HFF-Myc (cell line): ENCODE measurements around the gene DAP3.
"Not testable (repeated sequence)": the region's sequence is repeated elsewhere in the genome, so short reads cannot be mapped to it uniquely, and the experiment has no call there.

Experiments used
- DNase-seq: peaks from one replicate; pipeline ENCODE4 v3.0.0-alpha.2; 2011; ENCODE audit warnings: low read depth; ENCODE audit errors: extremely low read depth
- H3K4me3 ChIP-seq: replicated peaks from 2 replicates; pipeline ENCODE4 v1.5.1; 2011; ENCODE audit warnings: low read depth, mild to moderate bottlenecking, control low read depth, low read length
- CTCF ChIP-seq: IDR thresholded peaks from 2 replicates; pipeline ENCODE4 v1.5.1; 2012; ENCODE audit warnings: mild to moderate bottlenecking, low read depth, low read length, control low read depth; ENCODE audit errors: missing control alignments

The DAP3 gene

GRCh38 chr1:155761736-155762405 is 73.0 kb downstream of the DAP3 start:
- no peak for TF ChIP-seq CTCF
- no peak for DNase-seq

GRCh38 chr1:155763090-155763815 is 74.4 kb downstream of the DAP3 start:
- DNase-seq, result peak; percentile 39
- H3K4me3 ChIP-seq, result not testable (repeated sequence)

More at GRCh38 chr1:155761736-155762405, 73.0 kb downstream of the DAP3 start:
- no peak overlapping the region for H3K4me3 ChIP-seq

GRCh38 chr1:155763989-155764388 is 75.1 kb downstream of the DAP3 start:
- DNase-seq, result not testable (repeated sequence)

GRCh38 chr1:155767399-155767989 is 78.6 kb downstream of the DAP3 start:
- not testable (repeated sequence) for H3K4me3 ChIP-seq, DNase-seq

More at GRCh38 chr1:155763989-155764388, 75.1 kb downstream of the DAP3 start:
- not testable (repeated sequence) for H3K4me3 ChIP-seq

- TF ChIP-seq CTCF, result no peak
- DNase-seq, result no peak
- H3K4me3 ChIP-seq, result no peak overlapping the region
Observed at GRCh38 chr1:155769257-155769656, 80.4 kb downstream of the DAP3 start.

- no peak overlapping the region for H3K4me3 ChIP-seq
- TF ChIP-seq CTCF, result no peak
- no peak for DNase-seq
Observed at GRCh38 chr1:155773221-155773620, 84.3 kb downstream of the DAP3 start.

- H3K4me3 ChIP-seq, result no peak overlapping the region
- no peak for TF ChIP-seq CTCF
- DNase-seq, result peak; percentile 2
Observed at GRCh38 chr1:155776414-155776813, 87.5 kb downstream of the DAP3 start.

- TF ChIP-seq CTCF, result no peak
Observed at GRCh38 chr1:155777582-155777981, 88.7 kb downstream of the DAP3 start.

More at GRCh38 chr1:155777582-155777981, 88.7 kb downstream of the DAP3 start:
- no peak for DNase-seq
- no peak overlapping the region for H3K4me3 ChIP-seq
